Measurements from ENCODE around the gene EPHA8. TPM values are rescaled to one million over a fixed set of nuclear protein-coding genes. Genes with fewer than 3 reads are reported as not detected.
A peak's percentile ranks its signal among the peaks of the same experiment; 100 is the strongest.

Gene EPHA8
- total and polyA plus RNA-seq, 4 donors: not detected

DNA sequence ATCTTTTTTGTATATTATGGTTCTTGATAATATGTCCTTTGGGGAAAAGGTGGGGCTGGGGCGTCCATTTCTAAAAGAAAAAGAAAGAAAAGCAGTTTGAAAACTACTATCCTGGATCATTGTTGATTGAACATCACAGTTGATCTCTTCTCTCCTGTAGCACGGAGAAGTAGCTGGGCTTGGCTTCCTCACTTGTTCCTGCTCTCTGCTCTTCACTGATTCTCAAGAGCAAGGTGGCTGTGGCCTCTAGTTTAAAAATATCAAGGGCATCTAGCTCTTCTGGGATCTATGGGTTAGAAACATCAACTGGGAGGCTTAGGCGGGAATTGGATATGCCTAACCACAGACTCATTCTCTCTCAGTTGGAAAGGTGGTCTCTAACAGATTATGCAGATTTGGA is 38.1 kb upstream of the EPHA8 start:
- Histone ChIP-seq H3K27me3 (ENCODE audit: control insufficient read depth in 1 of 2, insufficient read depth in 2 of 2, low read length in 1 of 2) (no peaks in the 10 kb centered on the region), H3K4me3 (ENCODE audit: low read length in 2 of 2) (no peak overlapping the region), H3K36me3 (ENCODE audit: control insufficient read depth in 1 of 2, insufficient read depth in 2 of 2, low read length in 1 of 2) (peaks cover 3 to 23% of the 10 kb centered on the region in 2 donors), H3K9me3 (ENCODE audit: control insufficient read depth, low read length) (no peaks in the 10 kb centered on the region), H3K27ac (ENCODE audit: low read depth in 1 of 2, low read length in 2 of 2) (no peak overlapping the region), H3K4me1 (ENCODE audit: control insufficient read depth in 1 of 2, insufficient read depth in 2 of 2, low read length in 2 of 2) (no peaks in the 10 kb centered on the region)
- DNase-seq (no peak), ATAC-seq (ENCODE audit: low FRiP score) (no peak)
- intact Hi-C loops (cut with DNase I): loop anchor here (5.0 kb wide), 2 partner anchors 73 to 117 kb away; partner anchors contain the start of genes C1QC (in 2 of the 2) and ZBTB40 (in 1 of the 2)
- WGBS, 2 donors: 82 to 89% methylated on average over 3 of the region's 3 CpGs

DNA sequence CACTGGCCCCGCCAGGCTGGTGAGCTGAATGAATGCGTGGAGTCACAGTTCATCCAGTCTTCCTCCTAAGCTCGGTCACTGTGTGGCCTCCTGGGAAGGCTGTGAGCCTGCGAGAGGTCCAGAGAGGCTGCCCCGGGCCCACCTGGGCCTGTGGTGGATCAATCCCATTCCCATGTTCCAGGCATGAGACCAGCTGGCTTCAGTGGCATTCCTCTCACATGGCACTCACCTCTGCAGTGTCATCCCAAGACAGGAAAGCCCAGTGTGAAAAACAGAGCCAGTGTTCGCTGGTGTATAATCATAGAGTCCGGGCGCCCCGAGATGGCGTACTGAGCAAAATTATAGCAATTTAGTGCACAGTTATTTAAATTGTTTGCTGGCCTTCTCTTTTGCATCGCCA is 37.6 kb upstream of the EPHA8 start:
- Histone ChIP-seq H3K27ac (ENCODE audit: low read depth in 1 of 2, low read length in 2 of 2) (no peak overlapping the region), H3K9me3 (ENCODE audit: control insufficient read depth, low read length) (no peaks in the 10 kb centered on the region), H3K27me3 (ENCODE audit: control insufficient read depth in 1 of 2, insufficient read depth in 2 of 2, low read length in 1 of 2) (no peaks in the 10 kb centered on the region), H3K36me3 (ENCODE audit: control insufficient read depth in 1 of 2, insufficient read depth in 2 of 2, low read length in 1 of 2) (peaks cover 2 to 23% of the 10 kb centered on the region in 2 donors), H3K4me1 (ENCODE audit: control insufficient read depth in 1 of 2, insufficient read depth in 2 of 2, low read length in 2 of 2) (no peaks in the 10 kb centered on the region), H3K4me3 (ENCODE audit: low read length in 2 of 2) (no peak overlapping the region)
- no peak for ATAC-seq (ENCODE audit: low FRiP score)
- no peak for DNase-seq
- intact Hi-C loops (cut with DNase I): loop anchor here (5.0 kb wide), 2 partner anchors 73 to 117 kb away; partner anchors contain the start of genes C1QC (in 2 of the 2) and ZBTB40 (in 1 of the 2)
- WGBS, 2 donors: 87 to 91% methylated on average over 11 of the region's 11 CpGs

- no peak overlapping the region for H3K27ac ChIP-seq (ENCODE audit: low read depth in 1 of 2, low read length in 2 of 2)
- DNase-seq (no peak), ATAC-seq (ENCODE audit: low FRiP score) (no peak)
- intact Hi-C loops (cut with DNase I): loop anchor here (5.0 kb wide), 2 partner anchors 74 to 116 kb away; partner anchors contain the start of genes C1QC (in 2 of the 2) and ZBTB40 (in 1 of the 2)
- H3K4me3 ChIP-seq (ENCODE audit: low read length in 2 of 2): no peak overlapping the region
- WGBS, 2 donors: 70 to 73% methylated on average over 10 to 11 of the region's 11 CpGs
- no peaks in the 10 kb centered on the region for H3K27me3 ChIP-seq (ENCODE audit: control insufficient read depth in 1 of 2, insufficient read depth in 2 of 2, low read length in 1 of 2)
- H3K4me1 ChIP-seq (ENCODE audit: control insufficient read depth in 1 of 2, insufficient read depth in 2 of 2, low read length in 2 of 2): no peaks in the 10 kb centered on the region
- H3K9me3 ChIP-seq (ENCODE audit: control insufficient read depth, low read length): no peaks in the 10 kb centered on the region
- peaks cover 0 to 20% of the 10 kb centered on the region in 2 donors for H3K36me3 ChIP-seq (ENCODE audit: control insufficient read depth in 1 of 2, insufficient read depth in 2 of 2, low read length in 1 of 2)
Measured at GRCh38 chr1:22526098-22526497, 37.2 kb upstream of the EPHA8 start.

- no peaks in the 10 kb centered on the region for H3K9me3 ChIP-seq (ENCODE audit: control insufficient read depth, low read length)
- DNase-seq (no peak), ATAC-seq (ENCODE audit: low FRiP score) (no peak)
- no peaks in the 10 kb centered on the region for H3K27me3 ChIP-seq (ENCODE audit: control insufficient read depth in 1 of 2, insufficient read depth in 2 of 2, low read length in 1 of 2)
- WGBS, 2 donors: 85% methylated on average over 5 of the region's 5 CpGs
- intact Hi-C loops (cut with DNase I): loop anchor here (5.0 kb wide), 2 partner anchors 74 to 116 kb away; partner anchors contain the start of genes C1QC (in 2 of the 2) and ZBTB40 (in 1 of the 2)
- peaks cover 0 to 17% of the 10 kb centered on the region in 2 donors for H3K36me3 ChIP-seq (ENCODE audit: control insufficient read depth in 1 of 2, insufficient read depth in 2 of 2, low read length in 1 of 2)
- no peak overlapping the region for H3K4me3 ChIP-seq (ENCODE audit: low read length in 2 of 2)
- H3K4me1 ChIP-seq (ENCODE audit: control insufficient read depth in 1 of 2, insufficient read depth in 2 of 2, low read length in 2 of 2): no peaks in the 10 kb centered on the region
- H3K27ac ChIP-seq (ENCODE audit: low read depth in 1 of 2, low read length in 2 of 2): no peak overlapping the region
Measured at GRCh38 chr1:22526677-22527076, 36.6 kb upstream of the EPHA8 start.

- Histone ChIP-seq H3K4me1 (ENCODE audit: control insufficient read depth in 1 of 2, insufficient read depth in 2 of 2, low read length in 2 of 2) (no peaks in the 10 kb centered on the region), H3K9me3 (ENCODE audit: control insufficient read depth, low read length) (no peaks in the 10 kb centered on the region), H3K4me3 (ENCODE audit: low read length in 2 of 2) (no peak overlapping the region), H3K36me3 (ENCODE audit: control insufficient read depth in 1 of 2, insufficient read depth in 2 of 2, low read length in 1 of 2) (peaks cover 0 to 16% of the 10 kb centered on the region in 2 donors), H3K27ac (ENCODE audit: low read depth in 1 of 2, low read length in 2 of 2) (peak overlapping the region in 1 of 2 donors; percentile 6), H3K27me3 (ENCODE audit: control insufficient read depth in 1 of 2, insufficient read depth in 2 of 2, low read length in 1 of 2) (no peaks in the 10 kb centered on the region)
- ATAC-seq (ENCODE audit: low FRiP score) (no peak), DNase-seq (no peak)
- intact Hi-C loops (cut with DNase I): loop anchor here (5.0 kb wide), 2 partner anchors 75 to 115 kb away; partner anchors contain the start of genes C1QC (in 2 of the 2) and ZBTB40 (in 1 of the 2)
- WGBS, 2 donors: 47 to 54% methylated on average over 7 of the region's 7 CpGs
Measured at GRCh38 chr1:22527122-22527521, 36.2 kb upstream of the EPHA8 start.

- Histone ChIP-seq H3K27ac (ENCODE audit: low read depth in 1 of 2, low read length in 2 of 2) (peak overlapping the region in 1 of 2 donors; percentile 39), H3K4me1 (ENCODE audit: control insufficient read depth in 1 of 2, insufficient read depth in 2 of 2, low read length in 2 of 2) (no peaks in the 10 kb centered on the region), H3K36me3 (ENCODE audit: control insufficient read depth in 1 of 2, insufficient read depth in 2 of 2, low read length in 1 of 2) (peaks cover 0 to 13% of the 10 kb centered on the region in 2 donors), H3K27me3 (ENCODE audit: control insufficient read depth in 1 of 2, insufficient read depth in 2 of 2, low read length in 1 of 2) (no peaks in the 10 kb centered on the region), H3K4me3 (ENCODE audit: low read length in 2 of 2) (no peak overlapping the region), H3K9me3 (ENCODE audit: control insufficient read depth, low read length) (no peaks in the 10 kb centered on the region)
- DNase-seq (no peak), ATAC-seq (ENCODE audit: low FRiP score) (no peak)
- intact Hi-C loops (cut with DNase I): loop anchor here (5.0 kb wide), 2 partner anchors 75 to 115 kb away; partner anchors contain the start of genes C1QC (in 2 of the 2) and ZBTB40 (in 1 of the 2)
- 66 to 71% methylated on average over 15 of the region's 15 CpGs for WGBS, 2 donors
Measured at GRCh38 chr1:22527555-22528296, 35.6 kb upstream of the EPHA8 start.

- ATAC-seq (ENCODE audit: low FRiP score) (no peak), DNase-seq (no peak)
- 92% methylated on average over 7 of the region's 7 CpGs for WGBS, 2 donors
- intact Hi-C loops (cut with DNase I): loop anchor here (5.0 kb wide), 2 partner anchors 76 to 114 kb away; partner anchors contain the start of genes C1QC (in 2 of the 2) and ZBTB40 (in 1 of the 2)
- no peaks in the 10 kb centered on the region for H3K9me3 ChIP-seq (ENCODE audit: control insufficient read depth, low read length)
- peak overlapping the region in 1 of 2 donors; percentile 68 for H3K27ac ChIP-seq (ENCODE audit: low read depth in 1 of 2, low read length in 2 of 2)
- H3K4me3 ChIP-seq (ENCODE audit: low read length in 2 of 2): no peak overlapping the region
- no peaks in the 10 kb centered on the region for H3K4me1 ChIP-seq (ENCODE audit: control insufficient read depth in 1 of 2, insufficient read depth in 2 of 2, low read length in 2 of 2)
- H3K27me3 ChIP-seq (ENCODE audit: control insufficient read depth in 1 of 2, insufficient read depth in 2 of 2, low read length in 1 of 2): no peaks in the 10 kb centered on the region
- H3K36me3 ChIP-seq (ENCODE audit: control insufficient read depth in 1 of 2, insufficient read depth in 2 of 2, low read length in 1 of 2): peaks cover 0 to 13% of the 10 kb centered on the region in 2 donors
Measured at GRCh38 chr1:22528451-22528850, 34.8 kb upstream of the EPHA8 start.

- no peaks in the 10 kb centered on the region for H3K4me1 ChIP-seq (ENCODE audit: control insufficient read depth in 1 of 2, insufficient read depth in 2 of 2, low read length in 2 of 2)
- H3K36me3 ChIP-seq (ENCODE audit: control insufficient read depth in 1 of 2, insufficient read depth in 2 of 2, low read length in 1 of 2): peaks cover 0 to 10% of the 10 kb centered on the region in 2 donors
- WGBS, 2 donors: 20 to 26% methylated on average over 12 of the region's 12 CpGs
- DNase-seq (peak in 1 of 2 donors; percentile 70), ATAC-seq (ENCODE audit: low FRiP score) (peak; percentile 66)
- peak overlapping the region in 1 of 2 donors; percentile 72 for H3K27ac ChIP-seq (ENCODE audit: low read depth in 1 of 2, low read length in 2 of 2)
- no peaks in the 10 kb centered on the region for H3K27me3 ChIP-seq (ENCODE audit: control insufficient read depth in 1 of 2, insufficient read depth in 2 of 2, low read length in 1 of 2)
- no peaks in the 10 kb centered on the region for H3K9me3 ChIP-seq (ENCODE audit: control insufficient read depth, low read length)
- no peak overlapping the region for H3K4me3 ChIP-seq (ENCODE audit: low read length in 2 of 2)
- intact Hi-C loops (cut with DNase I): loop anchor here (5.0 to 10.0 kb wide), 3 partner anchors 78 to 112 kb away; partner anchors contain the start of genes C1QC (in 2 of the 2) and ZBTB40 (in 1 of the 2)
Measured at GRCh38 chr1:22529901-22530621, 33.2 kb upstream of the EPHA8 start.

All from aorta (tissue), 5 donors.